ENCODE measurements around the gene HYAL3.
A peak's percentile ranks its signal among the peaks of the same experiment; 100 is the strongest.
"Not testable (repeated sequence)": the region's sequence is repeated elsewhere in the genome, so short reads cannot be mapped to it uniquely, and the experiment has no call there.

HYAL3 gene

GRCh38 chr3:50266836-50267235 lies 32.4 kb downstream of the HYAL3 start:
- peak overlapping the region; percentile 97 for H3K27ac ChIP-seq (ENCODE audit: low read depth, low read length)
- H3K36me3 ChIP-seq (ENCODE audit: control insufficient read depth, insufficient read depth, low read length), result no peaks in the 10 kb centered on the region
- H3K4me3 ChIP-seq (ENCODE audit: low read length), result peak overlapping the region; percentile 74
- peak overlapping the region; percentile 61 for H3K9ac ChIP-seq (ENCODE audit: low read length)
- H3K4me1 ChIP-seq (ENCODE audit: control insufficient read depth, insufficient read depth, low read length), result peaks cover 47% of the 10 kb centered on the region
- peaks cover 3% of the 10 kb centered on the region for H3K27me3 ChIP-seq (ENCODE audit: control insufficient read depth, insufficient read depth, low read length)

DNA sequence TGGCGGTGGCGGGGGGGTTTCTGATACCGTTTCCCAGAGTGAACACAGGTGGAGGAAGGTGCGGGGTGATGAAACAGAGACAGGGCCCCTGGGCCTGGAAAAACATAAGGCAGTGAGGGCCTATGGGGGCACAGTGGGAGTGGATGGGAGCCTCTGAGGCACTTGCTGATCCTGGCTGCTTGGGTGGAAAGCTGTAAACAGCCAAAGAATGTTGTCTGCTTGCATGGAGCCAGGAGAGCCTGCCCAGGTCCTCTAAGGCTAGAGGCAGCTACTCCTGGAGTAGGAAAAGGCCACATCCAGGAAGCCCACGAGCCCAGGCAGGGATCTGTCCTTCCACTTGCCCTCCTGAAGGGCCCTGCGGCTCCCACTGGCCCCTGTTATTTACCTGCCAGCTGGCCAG lies 33.2 kb downstream of the HYAL3 start:
- Histone ChIP-seq H3K9ac (ENCODE audit: low read length) (no peak overlapping the region), H3K36me3 (ENCODE audit: control insufficient read depth, insufficient read depth, low read length) (no peaks in the 10 kb centered on the region), H3K4me3 (ENCODE audit: low read length) (peak overlapping the region; percentile 3), H3K27me3 (ENCODE audit: control insufficient read depth, insufficient read depth, low read length) (peaks cover 3% of the 10 kb centered on the region), H3K4me1 (ENCODE audit: control insufficient read depth, insufficient read depth, low read length) (peaks cover 53% of the 10 kb centered on the region), H3K27ac (ENCODE audit: low read depth, low read length) (peak overlapping the region; percentile 97)

DNA sequence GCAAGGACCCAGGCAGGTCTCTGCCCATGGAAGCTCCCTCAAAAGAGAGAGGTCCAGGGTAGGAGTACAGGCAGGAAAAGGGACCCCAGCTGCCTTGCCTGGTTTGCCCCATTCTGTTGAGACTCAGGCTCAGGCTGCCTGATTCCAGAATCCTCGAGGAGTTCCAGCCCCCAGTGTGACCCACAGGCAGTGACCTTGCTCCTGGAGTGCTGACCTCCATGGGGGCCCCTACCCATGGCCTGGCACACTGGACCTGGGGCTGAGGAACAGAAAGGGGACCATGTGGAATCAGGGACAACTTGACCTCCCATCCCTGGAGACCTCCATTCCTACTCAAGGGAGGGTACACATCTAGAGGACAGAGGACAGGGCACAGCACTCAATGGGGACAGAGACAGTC lies 33.6 kb downstream of the HYAL3 start:
- Histone ChIP-seq H3K27ac (ENCODE audit: low read depth, low read length) (peak overlapping the region; percentile 97), H3K4me1 (ENCODE audit: control insufficient read depth, insufficient read depth, low read length) (peaks cover 58% of the 10 kb centered on the region), H3K4me3 (ENCODE audit: low read length) (no peak overlapping the region), H3K9ac (ENCODE audit: low read length) (peak overlapping the region; percentile 32), H3K36me3 (ENCODE audit: control insufficient read depth, insufficient read depth, low read length) (no peaks in the 10 kb centered on the region), H3K27me3 (ENCODE audit: control insufficient read depth, insufficient read depth, low read length) (peaks cover 3% of the 10 kb centered on the region)

- Histone ChIP-seq H3K27ac (ENCODE audit: low read depth, low read length) (peak overlapping the region; percentile 97), H3K4me3 (ENCODE audit: low read length) (peak overlapping the region; percentile 19), H3K36me3 (ENCODE audit: control insufficient read depth, insufficient read depth, low read length) (no peaks in the 10 kb centered on the region), H3K4me1 (ENCODE audit: control insufficient read depth, insufficient read depth, low read length) (peaks cover 60% of the 10 kb centered on the region), H3K9ac (ENCODE audit: low read length) (peak overlapping the region; percentile 33), H3K27me3 (ENCODE audit: control insufficient read depth, insufficient read depth, low read length) (peaks cover 3% of the 10 kb centered on the region)
These were observed 34.2 kb downstream of the HYAL3 start for GRCh38 chr3:50264964-50265485.

- Histone ChIP-seq H3K36me3 (ENCODE audit: control insufficient read depth, insufficient read depth, low read length) (no peaks in the 10 kb centered on the region), H3K4me3 (ENCODE audit: low read length) (peak overlapping the region; percentile 10), H3K27me3 (ENCODE audit: control insufficient read depth, insufficient read depth, low read length) (peaks cover 3% of the 10 kb centered on the region), H3K27ac (ENCODE audit: low read depth, low read length) (peak overlapping the region; percentile 97), H3K9ac (ENCODE audit: low read length) (peak overlapping the region; percentile 36), H3K4me1 (ENCODE audit: control insufficient read depth, insufficient read depth, low read length) (peaks cover 60% of the 10 kb centered on the region)
These were observed 34.7 kb downstream of the HYAL3 start for GRCh38 chr3:50264383-50264963.

DNA sequence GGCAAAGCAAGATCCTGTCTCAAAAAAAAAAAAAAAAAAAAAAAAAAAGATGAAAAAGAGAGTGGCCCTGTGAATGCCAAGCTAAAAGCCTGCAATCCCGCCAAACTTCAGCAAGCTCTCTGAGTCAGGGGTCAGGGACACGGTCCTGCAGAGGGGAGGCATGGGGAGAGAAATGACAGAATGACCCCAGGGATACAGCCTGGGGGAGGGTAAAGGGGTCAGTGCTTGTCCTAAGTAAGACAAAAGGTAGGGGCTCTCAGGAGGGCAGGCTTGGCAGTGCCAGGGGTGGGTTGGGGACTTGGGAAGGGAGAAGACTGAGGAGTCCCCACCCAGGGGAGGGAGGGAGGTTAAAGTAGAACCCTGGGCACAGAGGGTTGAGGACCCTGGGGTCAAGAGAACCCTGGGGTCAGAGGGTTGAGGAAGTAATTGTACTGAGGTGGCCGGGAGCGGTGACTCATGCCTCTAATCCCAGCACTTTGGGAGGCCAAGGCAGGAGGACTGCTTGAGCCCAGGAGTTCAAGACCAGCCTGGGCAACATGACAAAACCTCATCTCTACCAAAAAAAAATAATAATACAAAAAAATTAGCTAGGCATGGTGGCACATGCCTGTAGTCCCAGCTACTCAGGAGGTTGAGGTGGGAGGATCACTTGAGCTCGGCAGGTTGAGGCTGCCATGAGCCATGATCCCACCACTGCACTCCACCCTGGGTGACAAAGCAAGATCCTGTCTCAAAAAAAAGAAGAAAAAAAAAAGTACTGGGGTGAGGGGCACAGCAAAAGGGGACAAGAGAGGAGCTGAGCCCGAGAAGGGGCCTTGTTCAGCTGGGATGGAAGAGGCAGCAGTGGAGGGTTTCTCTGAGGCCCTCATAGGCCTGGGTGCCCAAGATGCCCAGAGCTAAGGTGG lies 35.5 kb downstream of the HYAL3 start:
- Histone ChIP-seq H3K27me3 (ENCODE audit: control insufficient read depth, insufficient read depth, low read length) (peaks cover 3% of the 10 kb centered on the region), H3K36me3 (ENCODE audit: control insufficient read depth, insufficient read depth, low read length) (no peaks in the 10 kb centered on the region), H3K4me3 (ENCODE audit: low read length) (peak overlapping the region; percentile 10), H3K27ac (ENCODE audit: low read depth, low read length) (peak overlapping the region; percentile 97), H3K9ac (ENCODE audit: low read length) (no peak overlapping the region), H3K4me1 (ENCODE audit: control insufficient read depth, insufficient read depth, low read length) (peaks cover 58% of the 10 kb centered on the region)

DNA sequence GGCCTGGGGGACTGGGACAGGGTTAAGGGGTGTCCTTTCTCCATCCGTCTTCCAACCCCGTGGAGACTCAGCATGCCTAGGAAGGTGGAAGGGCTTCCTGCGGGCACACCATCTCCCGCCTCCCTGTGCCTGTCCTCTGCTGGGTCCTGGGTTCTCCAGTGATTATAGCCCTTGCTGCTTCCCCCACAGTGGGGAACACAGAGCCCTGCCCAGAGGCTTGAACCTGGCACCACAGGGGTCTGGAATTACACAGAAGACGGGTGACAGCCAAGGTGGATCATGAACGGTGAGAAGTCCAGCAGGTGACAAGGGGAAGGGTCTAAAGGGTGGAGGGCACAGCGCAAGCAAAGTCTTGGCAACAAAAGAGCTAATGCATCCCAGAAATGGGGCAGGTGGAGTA lies 36.4 kb downstream of the HYAL3 start:
- peaks cover 3% of the 10 kb centered on the region for H3K27me3 ChIP-seq (ENCODE audit: control insufficient read depth, insufficient read depth, low read length)
- peaks cover 5% of the 10 kb centered on the region for H3K36me3 ChIP-seq (ENCODE audit: control insufficient read depth, insufficient read depth, low read length)
- no peak overlapping the region for H3K4me3 ChIP-seq (ENCODE audit: low read length)
- H3K4me1 ChIP-seq (ENCODE audit: control insufficient read depth, insufficient read depth, low read length), result peaks cover 51% of the 10 kb centered on the region
- no peak overlapping the region for H3K27ac ChIP-seq (ENCODE audit: low read depth, low read length)
- H3K9ac ChIP-seq (ENCODE audit: low read length), result no peak overlapping the region

DNA sequence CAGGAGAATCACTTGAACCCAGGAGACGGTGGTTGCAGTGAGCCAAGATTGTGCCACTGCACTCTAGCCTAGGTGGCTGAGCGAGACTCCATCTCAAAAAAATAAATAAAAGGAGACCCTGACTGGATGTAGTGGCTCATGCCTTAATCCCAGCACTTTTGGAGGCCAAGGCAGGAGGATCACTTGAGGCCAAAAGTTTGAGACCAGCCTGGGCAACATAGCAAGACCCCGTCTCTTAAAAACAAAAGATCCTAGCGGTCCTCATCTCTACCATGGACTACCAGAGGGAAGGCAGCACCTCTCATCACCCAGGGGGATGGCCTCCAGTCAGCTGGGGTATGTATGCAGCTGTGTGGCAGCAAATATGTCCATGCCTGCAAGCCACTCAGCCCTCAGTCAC lies 37.0 kb downstream of the HYAL3 start:
- not testable (repeated sequence) for H3K27ac ChIP-seq (ENCODE audit: low read depth, low read length); H3K27me3 ChIP-seq (ENCODE audit: control insufficient read depth, insufficient read depth, low read length); H3K4me3 ChIP-seq (ENCODE audit: low read length); H3K9ac ChIP-seq (ENCODE audit: low read length)
- Histone ChIP-seq H3K4me1 (ENCODE audit: control insufficient read depth, insufficient read depth, low read length) (peaks cover 50% of the 10 kb centered on the region), H3K36me3 (ENCODE audit: control insufficient read depth, insufficient read depth, low read length) (peaks cover 11% of the 10 kb centered on the region)

DNA sequence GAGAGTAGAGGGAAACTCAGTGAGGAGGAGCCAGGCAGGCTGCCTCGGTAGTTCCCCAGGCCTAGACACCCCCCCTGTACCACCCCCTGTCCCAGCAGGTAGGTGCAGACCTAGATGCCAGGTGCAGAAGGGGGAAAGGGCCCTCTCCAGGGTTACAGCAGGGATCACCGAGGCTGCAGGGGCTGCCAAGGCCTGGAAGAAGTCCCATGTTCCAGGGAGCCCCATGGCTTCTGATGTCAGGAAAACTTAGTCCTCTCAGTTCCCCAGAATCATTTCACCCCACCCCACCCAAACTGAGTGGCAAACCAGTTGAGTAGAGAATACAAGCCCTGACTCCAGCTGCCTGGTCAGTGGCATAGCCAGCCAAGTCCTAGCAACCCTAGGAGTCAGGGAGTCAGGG lies 37.7 kb downstream of the HYAL3 start:
- peaks cover 17% of the 10 kb centered on the region for H3K36me3 ChIP-seq (ENCODE audit: control insufficient read depth, insufficient read depth, low read length)
- H3K27ac ChIP-seq (ENCODE audit: low read depth, low read length), result peak overlapping the region; percentile 97
- H3K4me1 ChIP-seq (ENCODE audit: control insufficient read depth, insufficient read depth, low read length), result peaks cover 44% of the 10 kb centered on the region
- H3K9ac ChIP-seq (ENCODE audit: low read length), result no peak overlapping the region
- peak overlapping the region; percentile 66 for H3K4me3 ChIP-seq (ENCODE audit: low read length)
- H3K27me3 ChIP-seq (ENCODE audit: control insufficient read depth, insufficient read depth, low read length), result peaks cover 3% of the 10 kb centered on the region

DNA sequence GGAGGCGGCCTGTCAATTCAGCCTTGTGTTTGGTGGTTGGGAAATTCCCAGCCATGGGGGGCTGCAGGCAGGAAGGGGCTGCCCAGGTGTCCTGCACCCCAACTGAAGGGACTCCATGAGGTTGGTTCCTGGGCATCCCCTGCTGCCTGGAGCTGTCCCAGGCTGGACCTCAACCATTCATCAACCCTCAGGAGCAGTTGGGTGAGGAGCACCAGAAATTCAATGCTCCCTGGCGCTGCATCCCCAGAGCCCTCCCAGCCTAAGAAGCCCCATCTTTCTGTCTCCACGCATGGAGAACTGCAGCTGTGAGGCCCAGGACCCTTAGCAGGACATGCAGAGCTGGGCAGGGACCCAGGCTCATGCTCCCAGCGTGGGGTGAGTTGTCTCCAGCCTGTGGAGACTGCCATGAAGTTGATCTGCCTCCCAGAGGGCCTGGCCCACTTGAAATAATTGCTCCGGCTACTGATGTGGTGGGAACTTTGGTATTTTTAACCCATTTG lies 38.2 kb downstream of the HYAL3 start:
- H3K36me3 ChIP-seq (ENCODE audit: control insufficient read depth, insufficient read depth, low read length), result peaks cover 20% of the 10 kb centered on the region
- peak overlapping the region; percentile 56 for H3K9ac ChIP-seq (ENCODE audit: low read length)
- peaks cover 3% of the 10 kb centered on the region for H3K27me3 ChIP-seq (ENCODE audit: control insufficient read depth, insufficient read depth, low read length)
- peak overlapping the region; percentile 97 for H3K27ac ChIP-seq (ENCODE audit: low read depth, low read length)
- peak overlapping the region; percentile 66 for H3K4me3 ChIP-seq (ENCODE audit: low read length)
- peaks cover 39% of the 10 kb centered on the region for H3K4me1 ChIP-seq (ENCODE audit: control insufficient read depth, insufficient read depth, low read length)

- Histone ChIP-seq H3K27me3 (ENCODE audit: control insufficient read depth, insufficient read depth, low read length) (peaks cover 3% of the 10 kb centered on the region), H3K27ac (ENCODE audit: low read depth, low read length) (peak overlapping the region; percentile 97), H3K36me3 (ENCODE audit: control insufficient read depth, insufficient read depth, low read length) (peaks cover 23% of the 10 kb centered on the region), H3K4me3 (ENCODE audit: low read length) (peak overlapping the region; percentile 66), H3K9ac (ENCODE audit: low read length) (peak overlapping the region; percentile 56), H3K4me1 (ENCODE audit: control insufficient read depth, insufficient read depth, low read length) (peaks cover 32% of the 10 kb centered on the region)
These were observed 38.9 kb downstream of the HYAL3 start for GRCh38 chr3:50260027-50260941.
